Gastroesophageal sphincter (tissue), 3 donors: ENCODE measurements around the gene STAM2.

ENCODE experiments used
- EP300 ChIP-seq: sonication (generic); formaldehyde crosslinking; IDR thresholded peaks from one replicate; pipeline ENCODE4 v1.6.1; 2017; ENCODE audit warnings: antibody characterized with exemption, mild to moderate bottlenecking
- POLR2A ChIP-seq, 2 donors: fragments of 450-650 bp; IDR thresholded peaks; one replicate each; pipeline ENCODE4 v1.6.1; 2017; ENCODE audit warnings: antibody characterized with exemption in 2 of 2, mild to moderate bottlenecking in 2 of 2, moderate library complexity in 1 of 2
- TF ChIP-seq, protein P1 (sequence below), 4 experiments: fragments of 200-600 bp in 2 of 4; fragments of 450-650 bp in 2 of 4; sonication (generic) in 1 of 4; IDR thresholded peaks; one replicate each; pipeline ENCODE4 v1.5.1; 2017 to 2019; ENCODE audit warnings: antibody characterized with exemption in 4 of 4, mild to moderate bottlenecking in 2 of 4, moderate library complexity in 2 of 4

DNA sequence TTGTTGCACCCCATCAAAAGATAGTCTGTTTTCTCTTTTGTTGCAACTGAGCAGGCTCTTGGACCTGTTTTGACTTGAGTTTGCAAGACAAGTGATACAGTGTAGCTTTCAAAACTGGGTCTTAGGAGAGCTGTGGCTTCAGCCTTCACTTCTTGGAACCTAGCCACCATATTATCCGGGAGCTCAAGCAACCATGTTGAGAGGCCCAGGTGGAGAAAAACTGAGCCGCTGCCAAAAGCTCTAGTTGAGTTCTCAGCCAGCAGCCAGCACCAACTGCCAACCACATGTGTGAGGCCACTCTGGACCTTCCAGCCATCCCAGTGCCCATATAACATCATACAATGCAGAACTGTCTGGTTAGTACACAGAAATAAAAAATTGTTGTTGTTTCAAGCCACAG is 82.1 kb downstream of the STAM2 start:
- TF ChIP-seq, protein P1, sequence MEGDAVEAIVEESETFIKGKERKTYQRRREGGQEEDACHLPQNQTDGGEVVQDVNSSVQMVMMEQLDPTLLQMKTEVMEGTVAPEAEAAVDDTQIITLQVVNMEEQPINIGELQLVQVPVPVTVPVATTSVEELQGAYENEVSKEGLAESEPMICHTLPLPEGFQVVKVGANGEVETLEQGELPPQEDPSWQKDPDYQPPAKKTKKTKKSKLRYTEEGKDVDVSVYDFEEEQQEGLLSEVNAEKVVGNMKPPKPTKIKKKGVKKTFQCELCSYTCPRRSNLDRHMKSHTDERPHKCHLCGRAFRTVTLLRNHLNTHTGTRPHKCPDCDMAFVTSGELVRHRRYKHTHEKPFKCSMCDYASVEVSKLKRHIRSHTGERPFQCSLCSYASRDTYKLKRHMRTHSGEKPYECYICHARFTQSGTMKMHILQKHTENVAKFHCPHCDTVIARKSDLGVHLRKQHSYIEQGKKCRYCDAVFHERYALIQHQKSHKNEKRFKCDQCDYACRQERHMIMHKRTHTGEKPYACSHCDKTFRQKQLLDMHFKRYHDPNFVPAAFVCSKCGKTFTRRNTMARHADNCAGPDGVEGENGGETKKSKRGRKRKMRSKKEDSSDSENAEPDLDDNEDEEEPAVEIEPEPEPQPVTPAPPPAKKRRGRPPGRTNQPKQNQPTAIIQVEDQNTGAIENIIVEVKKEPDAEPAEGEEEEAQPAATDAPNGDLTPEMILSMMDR (IDR thresholded peaks at IDR 0.05): no peak
- no peak for TF ChIP-seq POLR2A (IDR thresholded peaks at IDR 0.05)
- TF ChIP-seq EP300: no peak
